G401.6 (cell line): ENCODE data around the gene CACHD1.
"Not testable (repeated sequence)": the region's sequence is repeated elsewhere in the genome, so short reads cannot be mapped to it uniquely, and the experiment has no call there.

Experiments
- FAIRE-seq: peaks from 2 replicates; lab custom pipeline; 2012; peaks lifted over from hg19 to GRCh38; lab: Jason Lieb, UNC

The CACHD1 gene

GRCh38 chr1:64701886-64702285 lies 232.0 kb downstream of the CACHD1 start:
- FAIRE-seq, result no peak

GRCh38 chr1:64702670-64703069 lies 232.7 kb downstream of the CACHD1 start:
- not testable (repeated sequence) for FAIRE-seq

- FAIRE-seq, result no peak
Measured at GRCh38 chr1:64703600-64703999, 233.7 kb downstream of the CACHD1 start.

- no peak for FAIRE-seq
Measured at GRCh38 chr1:64705591-64705990, 235.7 kb downstream of the CACHD1 start.

- no peak for FAIRE-seq
Measured at GRCh38 chr1:64711266-64711665, 241.3 kb downstream of the CACHD1 start.

- no peak for FAIRE-seq
Measured at GRCh38 chr1:64712049-64712448, 242.1 kb downstream of the CACHD1 start.

- FAIRE-seq, result no peak
Measured at GRCh38 chr1:64715186-64715585, 245.3 kb downstream of the CACHD1 start.

- FAIRE-seq, result no peak
Measured at GRCh38 chr1:64721135-64721534, 251.2 kb downstream of the CACHD1 start.

GRCh38 chr1:64721576-64722145 lies 251.7 kb downstream of the CACHD1 start:
- no peak for FAIRE-seq

- no peak for FAIRE-seq
Measured at GRCh38 chr1:64727861-64728260, 257.9 kb downstream of the CACHD1 start.

- FAIRE-seq, result no peak
Measured at GRCh38 chr1:64733581-64734286, 263.8 kb downstream of the CACHD1 start.

GRCh38 chr1:64734287-64734652 lies 264.3 kb downstream of the CACHD1 start:
- FAIRE-seq, result no peak

GRCh38 chr1:64740687-64741086 lies 270.8 kb downstream of the CACHD1 start:
- not testable (repeated sequence) for FAIRE-seq
